GM12878 (cell line): Measurements from ENCODE around the gene NBPF1. TPM values are rescaled to one million over a fixed set of nuclear protein-coding genes. Genes with fewer than 3 reads are reported as not detected.
"Not testable (repeated sequence)": the region's sequence is repeated elsewhere in the genome, so short reads cannot be mapped to it uniquely, and the experiment has no call there.

Source experiments
- ATAC-seq: fragments of 200-7000 bp; cut with Tn5 transposase; 3 replicates; pipeline ENCODE4 v1.9.1; 2020; ENCODE audit warnings: mild to moderate bottlenecking, moderate library complexity
- BruUV-seq: library from RNA; stranded (reverse); fragments of 400-500 nt; replicated peaks from 2 replicates; lab custom pipeline; 2021; lab: Mats Ljungman, UMichigan
- CTCF ChIA-PET: fragments of 300-600 bp; sonication (Branson Sonifier 250); formaldehyde crosslinking; extraction: SDS; loops from one replicate; lab custom pipeline; 2021; ENCODE audit warnings: inconsistent platforms; lab: Yijun Ruan, JAX
- POLR2A ChIA-PET: fragments of 350-600 bp; formaldehyde crosslinking; extraction: SDS; loops from one replicate; lab custom pipeline; 2021; ENCODE audit warnings: inconsistent platforms; lab: Charles Lee
- RAD21 ChIA-PET: fragments of 300-600 bp; sonication (Branson Sonifier 250); formaldehyde crosslinking; loops from one replicate; lab custom pipeline; 2023; ENCODE audit warnings: antibody characterized with exemption; ENCODE audit not compliant: unreplicated experiment; lab: Charles Lee
- SMC1A ChIA-PET: fragments of 300-600 bp; sonication (Branson Sonifier 250); formaldehyde crosslinking; loops from one replicate; lab custom pipeline; 2023; ENCODE audit not compliant: unreplicated experiment, uncharacterized antibody; lab: Charles Lee
- DNase-seq: peaks from one replicate; pipeline ENCODE4 v3.0.0-alpha.2; 2011; ENCODE audit warnings: low read depth, low spot score
- FAIRE-seq: peaks from 3 replicates; lab custom pipeline; 2011; peaks lifted over from hg19 to GRCh38; lab: Jason Lieb, UNC
- H2AFZ ChIP-seq: 2 replicates; pipeline ENCODE4 v1.6.0; 2011; ENCODE audit warnings: low read depth, low read length, control low read depth; ENCODE audit not compliant: control insufficient read depth
- H3K27ac ChIP-seq: 2 replicates; pipeline ENCODE4 v1.5.1; 2011; ENCODE audit warnings: control low read depth; ENCODE audit not compliant: control insufficient read depth, insufficient read depth
- H3K27me3 ChIP-seq, 2 experiments: replicated peaks in 1 of 2; 2 replicates each; pipeline versions ENCODE4 v1.6.0 to v1.6.1; 2011; ENCODE audit warnings: low read length in 1 of 2; ENCODE audit not compliant: control insufficient read depth in 2 of 2, insufficient read depth in 2 of 2
- H3K36me3 ChIP-seq, 2 experiments: 2 replicates each; pipeline ENCODE4 v1.5.1; 2011; ENCODE audit warnings: low read length in 1 of 2; ENCODE audit not compliant: control insufficient read depth in 2 of 2, insufficient read depth in 2 of 2
- H3K4me1 ChIP-seq: 2 replicates; pipeline ENCODE4 v1.6.1; 2011; ENCODE audit warnings: mild to moderate bottlenecking, low read length, moderate library complexity, mixed read lengths; ENCODE audit not compliant: control insufficient read depth, insufficient read depth
- H3K4me2 ChIP-seq: 2 replicates; pipeline ENCODE4 v1.6.0; 2011; ENCODE audit warnings: control low read depth; ENCODE audit not compliant: control insufficient read depth, insufficient read depth
- H3K4me3 ChIP-seq: fragments of 200-600 bp; sonication (generic); 2 replicates; pipeline ENCODE4 v1.5.1; 2016
- H3K79me2 ChIP-seq: 2 replicates; pipeline ENCODE4 v1.6.0; 2011; ENCODE audit warnings: low read length; ENCODE audit not compliant: control insufficient read depth, insufficient read depth
- H3K9ac ChIP-seq: 2 replicates; pipeline ENCODE4 v1.8.0; 2011; ENCODE audit warnings: low read length, control low read depth, mixed read lengths; ENCODE audit not compliant: control insufficient read depth, insufficient read depth
- H3K9me3 ChIP-seq: replicated peaks from 3 replicates; pipeline ENCODE4 v1.5.1; 2011; ENCODE audit warnings: mild to moderate bottlenecking, low read length; ENCODE audit not compliant: control insufficient read depth, insufficient read depth
- H4K20me1 ChIP-seq: 2 replicates; pipeline ENCODE4 v1.6.0; 2011; ENCODE audit not compliant: control insufficient read depth, insufficient read depth
- WGBS: methylation state at CpG from one replicate; pipeline ENCODE4 v1.1.6; 2016; ENCODE audit warnings: low lambda C conversion rate; ENCODE audit not compliant: insufficient replicate concordance, insufficient coverage; ENCODE audit errors: missing lambda C conversion rate; 5-methylcytosine and 5-hydroxymethylcytosine counted together
- in situ Hi-C: fragments of 300-500 bp; cut with MboI; formaldehyde crosslinking; loops from 9 replicates; pipeline ENCODE4 v1.14.3; 2018; ENCODE audit warnings: mixed read lengths
- intact Hi-C: fragments of 100-400 bp; cut with micrococcal nuclease; formaldehyde crosslinking; loops from one replicate; pipeline ENCODE4 v1.14.2; 2022; ENCODE audit not compliant: unreplicated experiment
- polyA plus RNA-seq, 11 experiments: library from polyadenylated mRNA; depleted of rRNA in 4 of 11; unstranded in 6 of 11; stranded (reverse) in 5 of 11; fragments of >200 nt; fragmentation: Nextera tagmentation in 4 of 11; fragmentation: Illumina TruSeq in 1 of 11; extraction: Ambion mirVana in 4 of 11; extraction: Trizol in 1 of 11; gene quantifications; 1 replicate in 1 of 11; 2 replicates in 10 of 11; pipeline versions ENCODE4 v1.2.1 to v1.2.3, GENCODE V29; 2011 to 2016; ENCODE audit warnings: inconsistent platforms in 2 of 11, missing spikeins in 2 of 11, low read depth in 1 of 11
- total RNA-seq, 4 experiments: library from RNA; depleted of rRNA in 3 of 4; stranded (reverse); fragments of >200 nt in 3 of 4; fragmentation: Illumina TruSeq in 1 of 4; extraction: Trizol in 1 of 4; gene quantifications; 2 replicates each; pipeline versions ENCODE4 v1.2.1 to v1.2.3, GENCODE V29; 2013 to 2021

Gene NBPF1
- total and polyA plus RNA-seq, 10 of the 15 experiments (the other 5 are each of a cell fraction or from before 2014, with no cell fraction given) = 0.20 to 3.4 (median 0.71) TPM

DNA sequence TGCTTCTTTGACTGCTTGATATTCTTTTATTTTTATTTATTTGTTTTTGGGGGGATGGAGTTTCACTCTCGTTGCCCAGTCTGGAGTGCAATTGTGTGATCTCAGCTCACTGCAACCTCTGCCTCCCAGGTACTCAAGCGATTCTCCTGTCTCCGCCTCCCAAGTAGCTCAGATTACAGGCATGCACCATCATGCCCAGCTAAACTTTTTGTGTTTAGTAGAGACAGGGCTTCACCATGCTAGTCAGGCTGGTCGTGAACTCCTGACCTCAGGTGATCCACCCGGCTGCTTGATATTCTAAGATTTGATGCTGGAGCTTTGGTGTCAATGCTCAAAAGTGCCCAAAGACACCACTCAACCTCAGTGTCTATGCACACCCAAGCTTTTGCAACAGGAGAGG, 53.7 kb downstream of the NBPF1 start:
- BruUV-seq, POLR2A ChIA-PET, RAD21 ChIA-PET, SMC1A ChIA-PET, in situ Hi-C loops, DNase-seq, intact Hi-C loops, H3K9ac ChIP-seq, ATAC-seq, H3K4me2 ChIP-seq, FAIRE-seq, H3K4me3 ChIP-seq, H3K4me1 ChIP-seq, H2AFZ ChIP-seq, H3K9me3 ChIP-seq, CTCF ChIA-PET, H3K36me3 ChIP-seq, H3K27ac ChIP-seq, H4K20me1 ChIP-seq, H3K79me2 ChIP-seq, H3K27me3 ChIP-seq: not testable (repeated sequence)
- no CpG with 5 or more reads among the region's 5 CpGs for WGBS

DNA sequence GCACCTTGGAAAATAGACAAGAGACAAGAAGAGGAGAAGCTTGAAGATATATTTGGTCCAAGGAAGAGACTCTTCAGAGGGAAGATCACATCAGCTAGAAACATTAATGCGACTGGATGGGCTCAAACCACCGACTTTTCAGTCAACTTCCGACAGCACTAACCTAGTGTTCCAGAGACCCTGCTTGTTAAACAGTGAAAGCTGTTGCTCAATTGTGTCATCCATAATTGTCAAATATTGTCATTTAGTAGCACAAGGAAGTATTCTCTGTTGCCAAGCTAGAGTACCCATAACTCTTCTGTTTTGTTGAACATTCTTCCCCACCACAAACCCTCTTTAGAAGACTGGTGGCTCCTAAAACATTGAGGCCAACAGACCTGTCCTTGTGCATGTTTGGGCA, 56.3 kb downstream of the NBPF1 start:
- H3K9ac ChIP-seq, intact Hi-C loops, H3K27ac ChIP-seq, FAIRE-seq, H3K36me3 ChIP-seq, CTCF ChIA-PET, RAD21 ChIA-PET, H3K27me3 ChIP-seq, BruUV-seq, H3K4me2 ChIP-seq, ATAC-seq, in situ Hi-C loops, H3K4me1 ChIP-seq, H3K79me2 ChIP-seq, DNase-seq, H4K20me1 ChIP-seq, H3K9me3 ChIP-seq, H2AFZ ChIP-seq, SMC1A ChIA-PET, POLR2A ChIA-PET, H3K4me3 ChIP-seq: not testable (repeated sequence)
- 64% methylated on average over 3 of the region's 3 CpGs for WGBS

DNA sequence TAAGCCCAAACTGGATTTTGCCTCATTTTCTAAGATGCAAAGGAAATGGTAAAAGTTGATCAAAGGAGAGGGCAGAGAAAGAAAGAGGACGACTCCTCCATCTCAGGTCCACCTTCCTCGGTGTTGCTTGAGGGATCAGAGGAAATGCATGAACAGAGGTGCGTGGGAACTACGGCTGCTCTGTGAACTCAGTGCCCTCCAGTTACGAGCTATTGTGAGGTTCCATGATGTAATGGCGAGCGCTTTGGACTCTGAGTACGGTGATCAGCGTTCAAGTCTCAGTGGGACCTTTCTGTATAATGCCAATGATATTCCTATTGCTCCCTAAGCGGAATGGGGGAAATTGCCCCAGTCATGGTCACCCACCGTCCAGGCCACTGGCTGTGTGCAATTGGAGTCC, 60.1 kb downstream of the NBPF1 start:
- H3K79me2 ChIP-seq, intact Hi-C loops, H3K9ac ChIP-seq, H2AFZ ChIP-seq, H3K9me3 ChIP-seq, BruUV-seq, H3K4me1 ChIP-seq, H3K4me3 ChIP-seq, H3K36me3 ChIP-seq, DNase-seq, in situ Hi-C loops, ATAC-seq, H3K27me3 ChIP-seq, FAIRE-seq, CTCF ChIA-PET, RAD21 ChIA-PET, H3K4me2 ChIP-seq, H4K20me1 ChIP-seq, POLR2A ChIA-PET, SMC1A ChIA-PET, H3K27ac ChIP-seq: not testable (repeated sequence)
- 79% methylated on average over 10 of the region's 11 CpGs for WGBS

DNA sequence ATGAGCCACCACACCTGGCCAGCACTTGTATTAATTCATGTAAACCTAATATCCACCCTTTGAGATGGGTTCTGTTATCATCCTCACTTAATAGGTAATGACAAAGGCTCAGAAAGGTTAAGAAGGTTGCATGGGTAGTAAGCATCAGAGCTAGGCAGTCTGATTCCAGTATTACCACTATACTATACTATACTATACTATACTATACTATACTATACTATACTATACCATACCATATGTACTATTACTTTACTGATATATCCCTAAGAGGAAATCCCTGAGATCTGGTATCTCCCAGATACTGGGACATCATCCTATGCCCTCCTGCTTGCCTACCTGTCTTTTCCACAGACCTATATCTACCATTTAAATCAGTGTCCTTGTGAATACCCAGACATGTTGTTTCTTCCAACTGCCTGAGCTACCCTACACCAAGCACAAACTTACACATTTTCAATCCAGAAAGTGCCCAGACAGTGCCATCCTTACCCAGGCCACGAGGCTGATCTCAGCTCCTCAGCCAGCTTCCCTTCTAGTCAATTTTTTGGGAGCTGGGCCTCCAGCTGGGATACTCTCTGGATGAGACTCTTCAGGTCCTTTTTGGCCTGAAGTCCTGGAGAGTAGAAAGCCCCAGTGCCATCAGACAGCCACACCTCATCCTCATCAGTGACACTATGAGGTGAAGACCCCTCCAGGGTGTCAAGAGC, 63.0 kb downstream of the NBPF1 start:
- POLR2A ChIA-PET, H3K4me1 ChIP-seq, BruUV-seq, DNase-seq, H3K79me2 ChIP-seq, in situ Hi-C loops, ATAC-seq, H4K20me1 ChIP-seq, H3K36me3 ChIP-seq, H3K27ac ChIP-seq, H3K4me2 ChIP-seq, FAIRE-seq, RAD21 ChIA-PET, H3K9me3 ChIP-seq, H2AFZ ChIP-seq, H3K4me3 ChIP-seq, CTCF ChIA-PET, H3K27me3 ChIP-seq, SMC1A ChIA-PET, H3K9ac ChIP-seq, intact Hi-C loops: not testable (repeated sequence)
- 58% methylated on average over 1 of the region's 1 CpG for WGBS
